DND-41 (cell line): ENCODE results near the gene PCNX1.
"Not testable (repeated sequence)": the region's sequence is repeated elsewhere in the genome, so short reads cannot be mapped to it uniquely, and the experiment has no call there.

Experiments
- CTCF ChIP-seq: IDR thresholded peaks from 2 replicates; pipeline ENCODE4 v1.5.1; 2012; ENCODE audit warnings: borderline replicate concordance, low read length, moderate library complexity, mild to moderate bottlenecking; ENCODE audit not compliant: poor library complexity, severe bottlenecking; ENCODE audit errors: extremely low read depth
- EZH2 ChIP-seq: IDR thresholded peaks from 3 replicates; pipeline ENCODE4 v1.6.1; 2012; ENCODE audit warnings: borderline replicate concordance, low read depth, mild to moderate bottlenecking, moderate library complexity, low read length, inconsistent platforms; ENCODE audit not compliant: severe bottlenecking

DNA sequence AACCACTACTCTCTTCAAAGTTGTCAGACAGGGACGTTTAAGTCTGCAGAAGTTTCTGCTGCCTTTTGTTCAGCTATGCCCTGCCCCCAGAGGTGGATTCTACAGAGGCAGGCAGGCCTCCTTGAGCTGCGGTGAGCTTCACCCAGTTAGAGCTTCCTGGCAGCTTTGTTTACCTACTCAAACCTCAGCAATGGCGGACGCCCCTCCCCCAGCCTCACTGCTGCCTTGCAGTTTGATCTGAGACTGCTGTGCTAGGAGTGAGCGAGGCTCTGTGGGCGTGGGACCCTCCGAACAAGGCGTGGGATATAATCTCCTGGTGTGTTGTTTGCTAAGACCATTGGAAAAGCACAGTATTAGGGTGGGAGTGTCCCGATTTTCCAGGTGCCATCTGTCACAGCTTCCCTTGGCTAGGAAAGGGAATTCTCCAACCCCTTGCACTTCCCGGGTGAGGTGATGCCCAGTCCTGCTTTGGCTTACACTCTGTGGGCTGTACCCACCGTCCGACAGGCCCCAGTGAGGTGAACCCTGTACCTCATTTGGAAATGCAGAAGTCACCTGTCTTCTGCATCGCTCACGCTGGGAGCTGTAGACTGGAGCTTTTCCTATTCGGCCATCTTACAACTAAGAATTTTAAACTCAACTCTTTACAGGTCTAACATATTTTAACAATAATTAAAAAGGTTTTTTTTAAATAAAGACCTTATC, 34.5 kb downstream of the PCNX1 start:
- TF ChIP-seq CTCF, EZH2: not testable (repeated sequence)
